H1 (cell line): Measurements from ENCODE around the gene CCDC86. TPM values are rescaled to one million over a fixed set of nuclear protein-coding genes. Genes with fewer than 3 reads are reported as not detected.

Experiments
- ASH2L ChIP-seq: fragments of 200-600, 300-600 bp; sonication (generic); IDR thresholded peaks from one replicate; pipeline ENCODE4 v1.7.1; 2017; ENCODE audit warnings: low read length
- CBX8 ChIP-seq: fragments of 300-800, 300-1000 bp; sonication (generic); IDR thresholded peaks from 2 replicates; pipeline ENCODE4 v1.7.1; 2016; ENCODE audit warnings: low read depth, low read length, borderline replicate concordance
- CREB1 ChIP-seq: IDR thresholded peaks from 2 replicates; pipeline ENCODE4 v1.6.1; 2012; ENCODE audit warnings: inconsistent platforms
- EZH2 ChIP-seq: fragments of 200-600 bp; sonication (generic); IDR thresholded peaks from 2 replicates; pipeline ENCODE4 v1.7.1; 2012; ENCODE audit warnings: low read depth, mild to moderate bottlenecking, moderate library complexity, low read length, inconsistent platforms; ENCODE audit not compliant: severe bottlenecking
- GTF2F1 ChIP-seq: IDR thresholded peaks from 2 replicates; pipeline ENCODE4 v1.6.1; 2012; ENCODE audit warnings: low read depth, low read length, improper control_type of control experiment, borderline replicate concordance
- JUND ChIP-seq: IDR thresholded peaks from 2 replicates; pipeline ENCODE4 v1.6.1; 2011; ENCODE audit warnings: mild to moderate bottlenecking, improper control_type of control experiment, low read length
- NANOG ChIP-seq: IDR thresholded peaks from 2 replicates; pipeline ENCODE4 v1.6.1; 2011; ENCODE audit warnings: low read length, low read depth, mild to moderate bottlenecking, inconsistent platforms; ENCODE audit not compliant: insufficient read depth, poor library complexity, severe bottlenecking
- RAD21 ChIP-seq, 2 experiments: IDR thresholded peaks in 1 of 2; conservative IDR thresholded peaks in 1 of 2; 2 replicates each; pipeline ENCODE4 v1.6.1; 2011; ENCODE audit warnings: low read depth in 2 of 2, low read length in 2 of 2, improper control_type of control experiment in 1 of 2, inconsistent platforms in 1 of 2, mild to moderate bottlenecking in 1 of 2, moderate library complexity in 1 of 2
- SIRT6 ChIP-seq: IDR thresholded peaks from one replicate; pipeline ENCODE4 v1.7.1; 2012; ENCODE audit warnings: low read length, inconsistent platforms
- polyA plus RNA-seq, 7 experiments: library from polyadenylated mRNA; depleted of rRNA in 3 of 7; stranded (reverse) in 5 of 7; unstranded in 2 of 7; fragments of >200 nt in 5 of 7; fragments of 200-250 nt in 2 of 7; gene quantifications; 1 replicate in 5 of 7; 2 replicates in 1 of 7; 4 replicates in 1 of 7; pipeline versions ENCODE4 v1.2.1 to v1.2.3, GENCODE V29; 2011 to 2013; ENCODE audit warnings: missing spikeins in 2 of 7, mixed read lengths in 2 of 7
- total RNA-seq: library from RNA; stranded (reverse); fragmentation: NEBNext Ultra II Directional; extraction: Animal tissue kit (Norgen Biotek cat#: 25700); gene quantifications from 2 replicates; pipeline ENCODE4 v1.2.1, GENCODE V29; 2021

Gene CCDC86
- total and polyA plus RNA-seq, 2 of the 8 experiments (the other 6 are each of a cell fraction or from before 2014, with no cell fraction given): 37.7 to 76.4 TPM

- TF ChIP-seq JUND (no peak), ASH2L (no peak), CBX8 (no peak), SIRT6 (no peak), NANOG (no peak), EZH2 (no peak), GTF2F1 (no peak), CREB1 (no peak), RAD21 (IDR thresholded peaks at IDR 0.05 in 1 of 2, conservative IDR thresholded peaks at IDR 0.05 in 1 of 2; ENCODE audit: low read depth in 2 of 2, low read length in 2 of 2) (no peak)
Observed at GRCh38 chr11:60867871-60868681, 26.2 kb downstream of the CCDC86 start (continued).
